ENCODE measurements around the gene TSPAN18.

TSPAN18 gene

DNA sequence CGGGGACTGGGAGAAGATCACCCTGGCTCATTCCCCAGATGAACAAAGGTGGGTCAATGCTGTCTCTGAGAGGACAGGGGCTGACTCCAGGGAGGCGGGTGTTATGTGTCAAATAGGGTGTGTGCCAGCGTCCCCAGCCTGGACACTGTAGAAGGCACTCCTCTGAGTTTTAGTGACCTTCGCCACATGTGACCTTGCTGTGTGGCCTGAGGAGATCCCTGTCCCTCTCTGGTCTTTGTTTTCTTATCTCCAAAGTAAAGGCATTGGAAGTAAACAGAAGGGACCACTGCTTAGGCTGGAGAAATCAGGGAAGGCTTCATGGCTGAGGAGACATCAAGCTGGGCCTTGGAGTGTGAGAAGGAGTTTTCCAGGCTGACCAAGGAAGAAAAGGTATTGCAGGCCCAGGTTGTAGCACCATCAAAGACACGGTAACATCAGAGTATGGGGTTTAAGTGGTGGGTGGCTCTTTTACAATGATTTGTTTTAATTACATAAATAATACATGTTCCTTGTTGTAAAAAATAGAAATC lies 149.5 kb downstream of the TSPAN18 start:
- DNase-seq, result no peak

DNA sequence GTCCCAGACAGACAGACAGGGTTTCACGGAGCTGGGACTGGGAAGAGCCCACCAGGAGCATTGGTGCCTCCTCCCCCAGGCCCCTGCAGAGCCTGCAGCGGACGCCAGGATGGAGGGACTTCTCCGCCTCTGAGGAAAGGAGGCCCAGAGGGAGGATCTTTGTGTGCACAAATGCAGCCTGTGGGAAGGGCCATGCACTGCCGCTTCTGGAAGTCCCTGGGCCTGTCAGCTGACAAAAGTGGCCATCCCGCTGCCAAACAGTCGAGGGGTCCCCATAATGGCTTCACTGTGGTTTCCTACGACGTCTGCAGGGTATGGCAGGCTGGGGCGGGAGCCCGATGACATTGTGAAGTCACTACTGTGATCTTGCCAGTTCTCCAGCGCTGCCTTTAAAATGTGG lies 150.1 kb downstream of the TSPAN18 start:
- DNase-seq, result no peak

DNA sequence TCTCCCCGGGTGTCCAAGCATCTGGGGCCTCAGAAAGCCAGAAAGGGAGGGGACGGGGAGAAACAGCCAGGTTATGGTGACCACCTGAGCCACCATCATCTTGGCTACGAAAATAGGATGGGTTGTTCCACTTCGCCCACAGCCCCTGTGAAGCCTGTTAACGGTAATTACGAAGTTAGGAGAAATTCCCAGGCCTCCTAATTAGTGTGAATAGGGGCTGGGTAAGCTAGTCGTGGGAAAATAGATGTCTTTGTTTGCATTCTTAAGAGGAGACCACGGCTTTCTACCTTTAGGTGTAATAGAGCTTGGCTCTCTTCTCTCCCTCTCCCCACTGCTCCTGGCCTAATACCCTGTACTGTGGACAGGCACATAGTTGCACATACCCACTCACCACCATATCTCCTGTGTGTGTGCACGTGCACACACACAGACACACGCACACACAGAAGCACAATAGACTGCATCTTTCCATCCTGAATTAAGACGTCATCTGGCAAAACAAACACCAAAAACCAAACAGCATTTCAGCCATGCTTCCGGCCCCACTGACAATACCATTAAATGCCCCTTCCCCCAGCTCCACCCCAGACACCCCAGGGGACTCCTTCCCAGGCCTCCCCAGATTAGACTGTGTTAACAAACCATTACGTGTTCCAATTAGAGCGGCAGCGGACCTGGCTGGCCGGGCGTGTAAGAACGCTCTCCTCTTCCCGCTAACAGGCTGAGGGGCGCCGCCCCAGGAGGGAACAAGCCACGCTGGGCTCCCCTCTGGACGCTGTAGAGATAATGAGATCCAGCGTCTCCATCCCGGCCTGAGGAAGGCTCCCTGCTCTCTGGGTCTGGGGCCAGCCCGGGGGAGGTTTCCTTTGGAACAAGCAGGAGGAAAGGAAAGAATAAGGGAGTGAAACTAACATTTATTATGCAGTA lies 151.1 kb downstream of the TSPAN18 start:
- no peak for DNase-seq

DNA sequence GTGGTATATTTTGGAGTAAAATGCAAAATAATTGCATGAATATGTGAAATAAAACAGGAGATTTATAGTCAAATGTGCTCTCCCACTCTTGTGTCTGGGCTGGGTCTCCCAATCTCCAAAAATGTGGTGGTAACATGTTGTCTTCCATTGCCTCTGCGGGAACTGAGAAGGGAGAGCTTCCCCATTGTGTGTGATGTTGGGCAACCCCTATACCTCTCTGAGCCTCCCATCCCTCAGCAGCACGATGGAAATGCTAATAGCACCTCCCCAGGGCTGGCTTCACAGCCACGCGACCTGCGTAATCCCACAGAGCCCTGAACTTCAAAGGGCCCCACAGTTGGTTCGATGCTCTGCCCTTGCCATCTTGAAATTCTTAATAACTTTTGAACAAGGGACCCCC lies 151.9 kb downstream of the TSPAN18 start:
- no peak for DNase-seq

DNA sequence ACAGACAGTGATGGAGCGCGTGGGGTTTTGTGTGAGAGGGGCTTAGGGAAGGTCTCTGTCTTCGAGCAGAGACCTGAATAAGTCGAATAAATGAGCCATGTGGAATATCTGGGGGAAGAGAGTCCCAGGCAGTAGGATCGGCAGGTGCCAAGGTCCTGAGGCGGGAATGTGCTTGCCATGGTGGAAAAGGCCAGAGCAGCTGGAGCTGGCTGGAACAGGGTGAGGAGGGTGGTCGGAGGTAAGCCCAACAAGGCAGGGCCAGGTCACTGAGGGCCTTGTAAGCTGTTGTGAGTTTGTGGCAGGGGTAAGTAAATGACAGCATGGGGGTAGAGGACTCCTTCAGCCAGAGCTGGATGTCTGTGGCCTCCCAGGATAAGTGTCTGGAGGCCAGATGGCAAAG lies 152.7 kb downstream of the TSPAN18 start:
- no peak for DNase-seq

DNA sequence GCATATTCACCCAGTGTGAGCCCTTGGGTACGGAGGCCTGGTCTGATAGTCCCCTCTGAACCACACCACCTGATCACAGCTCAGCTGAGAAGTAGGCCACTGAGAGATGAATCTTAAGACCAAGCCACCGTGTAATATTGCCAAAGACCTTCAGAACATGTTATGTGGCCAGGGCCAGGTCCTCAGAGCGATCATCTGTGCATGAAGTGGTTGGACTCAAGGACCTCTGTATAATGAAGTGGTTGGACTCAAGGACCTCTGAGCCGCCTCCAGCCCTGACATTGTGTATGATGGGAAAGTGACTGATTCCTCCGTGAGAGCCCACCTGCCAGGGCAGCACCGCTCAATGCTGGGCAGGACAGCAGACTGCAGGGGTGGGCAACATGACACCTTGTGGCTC lies 153.7 kb downstream of the TSPAN18 start:
- DNase-seq, result no peak

DNA sequence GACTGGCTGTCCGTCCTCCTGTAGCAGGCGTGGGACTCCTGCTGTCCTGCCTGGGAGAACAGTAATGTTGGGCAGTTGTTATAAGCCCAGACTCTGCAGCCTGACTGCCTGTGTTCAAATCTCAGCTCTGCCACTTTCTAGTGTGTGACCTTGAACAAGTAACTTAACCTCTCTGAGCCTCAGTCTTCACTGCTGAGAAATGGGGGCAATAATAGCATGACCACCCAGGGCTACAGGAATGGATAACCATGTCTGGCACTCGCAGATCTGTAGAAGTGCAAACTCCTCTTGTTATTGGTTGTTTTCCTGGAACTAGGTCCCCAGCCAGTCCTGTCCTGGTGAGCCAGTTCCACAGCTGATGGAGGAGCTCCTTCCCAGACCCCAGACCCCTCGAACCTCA lies 154.2 kb downstream of the TSPAN18 start:
- DNase-seq, result no peak

DNA sequence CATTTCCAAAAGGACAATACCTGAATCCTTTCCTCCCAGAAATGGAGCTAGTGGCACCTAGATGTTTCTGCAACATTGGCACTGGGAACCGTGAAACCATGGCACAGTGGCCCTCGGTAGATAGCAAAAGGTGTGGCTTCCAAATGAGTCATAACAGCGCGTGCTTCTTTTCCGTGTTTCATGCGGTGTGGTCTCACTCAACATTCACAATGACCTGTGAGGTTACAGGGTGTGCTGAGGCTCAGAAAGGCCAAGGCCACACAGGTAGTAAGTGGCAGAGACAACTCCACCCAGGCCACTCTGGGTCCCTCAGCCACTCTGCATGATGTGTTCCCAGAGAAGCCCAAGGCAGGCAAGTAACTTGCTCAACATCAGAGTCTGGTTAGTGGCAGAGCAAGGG lies 156.5 kb downstream of the TSPAN18 start:
- DNase-seq, result no peak

DNA sequence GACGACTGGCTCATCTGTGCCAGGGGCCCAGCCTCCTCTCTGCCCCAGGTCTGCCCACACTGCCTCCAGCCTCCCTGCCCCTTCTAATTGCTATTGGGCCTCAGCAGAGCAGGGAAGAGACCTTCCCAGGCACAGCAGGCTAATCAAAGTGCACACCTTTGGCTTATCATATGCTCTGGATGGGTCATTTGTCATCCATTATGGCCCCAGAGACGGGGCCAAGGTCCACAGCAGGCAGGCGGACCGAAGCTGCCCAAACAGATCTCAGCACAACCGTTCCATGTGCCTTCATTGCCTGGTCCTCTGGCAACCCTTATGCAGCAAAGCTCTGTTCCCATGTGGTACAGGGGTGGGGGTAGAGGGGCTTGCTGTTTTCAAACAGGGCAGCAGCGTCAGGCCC lies 157.3 kb downstream of the TSPAN18 start:
- DNase-seq, result no peak

DNA sequence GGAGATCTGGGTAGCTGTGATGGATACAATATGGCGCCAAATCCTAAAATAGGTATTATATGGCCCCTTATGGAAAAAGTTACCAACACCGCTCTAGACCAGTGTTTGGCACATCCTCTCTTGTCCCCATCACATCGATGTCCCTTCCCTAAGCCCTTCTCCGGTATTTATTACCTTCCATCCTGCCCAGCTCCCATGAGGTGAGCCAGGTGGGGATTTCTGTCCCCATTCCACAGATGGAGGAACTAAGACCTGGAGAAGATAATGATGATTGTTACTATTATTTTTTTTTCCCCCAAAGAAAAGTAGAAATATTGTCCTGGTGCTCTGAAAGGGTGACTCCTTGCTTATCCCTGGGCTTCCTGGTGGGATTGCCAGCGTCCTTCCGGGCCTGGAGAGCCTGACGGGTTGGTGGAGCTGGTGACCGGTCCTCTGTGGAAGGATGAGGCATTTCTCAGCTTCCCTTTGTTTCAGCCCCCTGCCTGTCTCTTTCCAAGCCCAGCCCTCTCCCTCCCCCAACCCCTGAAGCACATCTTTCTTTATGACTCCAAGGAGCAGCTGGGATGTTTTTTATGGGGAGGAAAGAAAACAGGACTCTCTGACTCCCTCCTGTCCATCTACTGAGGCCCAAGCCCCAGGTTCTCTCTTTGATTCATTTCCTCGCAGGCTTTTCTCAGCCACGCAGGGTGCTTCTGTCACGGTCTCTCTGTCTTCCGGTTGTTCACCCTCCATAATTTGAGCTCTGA lies 158.5 kb downstream of the TSPAN18 start:
- DNase-seq, result no peak

DNA sequence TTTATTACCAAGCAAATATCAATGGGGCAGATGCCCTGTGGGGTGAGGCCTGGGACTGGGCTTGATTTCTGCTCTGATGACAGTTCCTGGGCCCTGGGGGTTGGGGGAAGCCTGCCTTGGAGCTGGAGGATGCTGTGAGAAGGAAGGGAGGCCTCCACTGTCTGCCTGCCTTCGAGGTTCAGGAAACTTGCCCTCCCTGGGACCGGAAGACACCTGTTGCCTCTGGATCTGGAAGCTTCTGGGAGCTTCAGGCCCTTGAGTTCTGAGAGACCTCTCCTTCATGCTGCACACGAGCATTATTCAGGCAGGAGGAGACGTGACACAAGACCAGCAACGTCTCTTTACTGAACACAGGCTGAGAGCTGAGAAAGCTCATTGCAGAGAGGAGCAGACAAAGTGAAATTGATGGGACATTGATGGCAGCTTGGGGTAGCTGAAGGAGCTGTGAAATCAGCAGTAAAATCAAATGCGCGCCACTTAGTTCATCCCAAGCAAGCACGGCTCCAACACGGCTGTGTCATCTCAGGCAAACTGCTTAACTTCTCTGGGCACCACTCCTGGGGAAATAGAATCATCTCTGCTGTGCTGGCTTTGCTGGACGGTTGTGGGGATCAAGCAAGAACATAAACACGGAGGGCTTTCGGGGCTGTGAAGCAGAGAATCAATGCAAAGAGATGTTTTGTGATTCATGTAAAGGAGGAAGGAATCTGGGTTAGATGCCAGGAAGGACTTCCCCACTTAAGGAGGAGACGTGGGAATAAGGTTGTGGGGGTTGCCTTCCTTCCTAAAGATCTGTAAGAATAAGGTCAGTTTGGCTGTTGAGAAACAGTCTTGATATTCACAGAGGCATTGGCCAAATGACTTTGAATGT lies 159.4 kb downstream of the TSPAN18 start:
- no peak for DNase-seq

DNA sequence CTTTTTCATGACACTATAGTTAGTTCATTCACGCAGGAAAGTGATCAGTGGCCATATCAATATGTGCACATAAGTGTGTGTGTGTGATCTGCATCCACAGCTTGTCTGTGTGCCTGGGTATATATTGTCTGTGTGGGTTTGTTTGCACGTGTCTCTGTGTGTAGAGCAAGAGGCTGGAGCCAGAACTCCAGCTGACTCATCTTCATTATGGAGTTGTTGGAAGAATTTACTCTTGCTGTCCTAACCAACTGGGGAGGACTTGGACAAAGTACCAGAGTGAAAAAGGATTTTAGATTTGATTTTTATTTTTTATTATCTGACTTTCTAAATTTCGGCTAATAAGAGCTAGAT lies 160.0 kb downstream of the TSPAN18 start:
- no peak for DNase-seq

DNA sequence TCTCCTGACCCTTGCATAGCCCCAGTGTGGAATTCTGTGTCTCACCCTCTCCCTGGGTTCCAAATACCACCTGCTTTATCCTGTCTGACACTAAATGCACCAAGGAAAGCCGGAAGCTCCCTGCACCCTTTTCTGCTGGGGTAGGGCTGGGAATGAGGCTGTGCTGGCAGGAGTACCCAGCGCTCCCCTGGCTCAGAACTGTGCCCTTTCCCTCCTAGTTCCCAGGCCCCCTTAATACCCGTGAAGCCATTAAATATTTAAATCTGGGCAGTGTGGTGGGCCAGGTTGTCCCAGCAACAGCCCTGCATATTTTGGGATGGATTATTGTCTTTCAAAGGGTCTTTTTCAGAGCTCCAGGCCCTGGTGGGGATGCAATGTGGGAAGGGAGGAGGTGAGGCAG lies 160.9 kb downstream of the TSPAN18 start:
- no peak for DNase-seq

DNA sequence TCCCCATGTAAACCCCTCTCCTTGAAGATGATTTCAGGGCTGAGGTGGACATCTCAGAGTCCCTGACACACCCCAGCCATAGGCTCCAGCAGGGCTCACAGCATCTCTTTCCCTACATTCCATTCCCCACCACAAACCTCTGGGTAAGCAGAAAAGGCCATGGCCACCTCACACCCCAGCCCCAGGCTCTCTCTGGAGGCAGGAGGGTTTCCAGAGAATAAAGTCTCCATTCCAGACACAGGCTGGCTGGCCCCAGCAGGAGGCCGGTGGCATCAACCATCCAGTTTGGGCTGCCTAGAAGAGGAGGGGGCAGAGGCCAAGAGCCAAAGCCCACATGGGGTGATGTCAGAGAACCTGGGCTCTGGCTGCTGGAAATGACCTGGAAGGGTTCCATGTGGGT lies 162.5 kb downstream of the TSPAN18 start:
- no peak for DNase-seq

DNA sequence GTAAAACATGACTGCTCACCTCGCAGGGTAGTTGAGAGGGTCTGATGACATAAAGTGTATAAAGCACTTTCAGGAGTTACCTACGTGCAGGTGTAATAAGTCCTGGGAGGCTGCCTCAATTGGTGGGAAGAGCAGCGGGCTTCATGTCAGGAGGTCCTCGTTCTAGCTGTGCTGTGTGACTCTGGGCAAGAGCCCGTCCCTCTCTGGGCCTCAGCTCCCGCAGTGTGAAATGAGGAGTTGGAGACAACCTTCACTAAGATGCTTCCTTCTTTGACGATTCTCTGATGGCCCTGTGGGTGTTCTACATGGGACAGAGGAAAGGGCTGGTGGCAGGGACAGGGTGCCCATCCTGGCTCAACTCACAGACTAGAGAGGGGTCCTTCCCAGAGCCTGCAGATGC lies 166.1 kb downstream of the TSPAN18 start:
- DNase-seq, result no peak

DNA sequence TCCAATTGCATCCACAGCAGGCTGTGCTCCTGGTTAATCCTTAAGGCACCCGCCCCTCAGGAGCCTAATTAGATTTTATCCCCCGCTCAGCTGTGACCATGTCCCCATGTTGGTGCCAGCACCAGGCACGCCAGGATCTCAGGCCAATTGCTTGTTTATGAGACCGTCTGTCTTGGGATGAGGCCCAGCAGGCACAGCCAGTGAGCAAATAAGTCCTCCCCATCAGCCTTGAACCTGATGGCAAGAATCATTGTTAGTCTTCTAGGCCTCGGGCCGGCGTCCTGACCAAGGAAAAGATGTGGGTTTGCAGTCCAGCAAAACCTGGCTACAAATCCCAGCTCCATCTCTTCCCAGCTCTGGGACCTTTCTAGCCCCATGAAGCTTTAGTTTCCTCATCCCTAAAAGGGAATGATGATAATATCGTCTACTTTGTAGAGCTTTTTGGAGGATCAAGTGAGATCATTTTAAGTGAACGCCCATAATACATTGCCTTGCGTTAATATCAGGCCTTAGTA lies 166.6 kb downstream of the TSPAN18 start:
- DNase-seq, result no peak

DNA sequence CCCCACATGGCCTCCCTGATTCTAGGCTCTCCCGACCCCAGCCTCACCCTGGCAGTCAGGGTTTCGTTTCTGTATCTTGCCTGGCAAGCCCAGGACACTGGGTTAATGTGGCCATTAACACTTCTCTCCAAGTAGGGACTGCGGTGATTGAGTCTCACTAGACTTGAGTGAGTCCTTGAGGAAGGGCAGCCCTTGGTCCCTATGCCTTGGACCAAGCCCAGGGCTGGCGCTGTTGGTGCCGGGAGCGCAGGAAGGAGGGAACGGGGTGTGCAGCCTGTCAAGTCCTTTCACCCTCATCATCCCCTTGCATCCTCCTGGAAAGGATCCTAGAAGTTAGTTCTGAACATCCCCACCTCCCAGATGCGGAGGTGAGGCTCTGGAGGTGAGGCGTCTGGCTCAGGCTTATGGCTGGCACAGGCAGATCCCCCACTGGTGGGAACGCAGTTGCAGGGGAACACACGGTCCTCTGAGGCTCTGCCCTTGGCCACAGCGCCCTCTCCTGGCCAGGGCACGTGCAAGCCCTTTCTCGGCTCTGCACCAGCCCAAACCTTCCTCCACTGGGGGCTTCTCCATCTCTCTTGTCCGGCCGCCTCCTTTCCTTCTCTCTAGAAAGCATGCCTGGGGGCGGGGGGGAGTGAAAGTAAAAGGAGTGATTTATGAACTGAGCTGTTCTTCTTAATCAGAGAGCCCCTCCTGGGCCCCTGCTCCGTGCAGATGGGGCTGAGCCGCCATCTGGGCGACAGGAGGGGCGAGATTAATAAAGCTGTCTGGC lies 167.3 kb downstream of the TSPAN18 start:
- peak; percentile 79 for DNase-seq

DNA sequence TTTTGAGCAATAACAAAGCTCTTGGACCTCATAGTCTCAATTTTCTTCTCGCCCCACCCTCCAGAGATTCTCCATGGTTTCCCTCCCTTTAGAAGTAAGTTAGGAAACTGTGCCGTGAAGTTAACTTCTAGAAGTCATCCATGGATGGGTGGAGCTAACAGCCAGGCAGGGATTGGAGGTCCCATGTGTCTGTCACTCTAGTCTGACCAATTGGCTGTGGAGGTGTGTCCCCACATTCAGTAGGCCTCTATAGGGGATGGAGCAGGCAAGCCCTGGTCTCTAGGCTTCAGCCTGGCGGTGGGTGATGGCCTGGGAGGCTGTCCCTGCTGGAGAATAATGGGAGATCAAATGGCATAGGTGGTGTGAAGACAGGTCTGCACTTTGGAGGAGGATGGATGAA lies 173.2 kb downstream of the TSPAN18 start:
- peak; percentile 61 for DNase-seq

DNA sequence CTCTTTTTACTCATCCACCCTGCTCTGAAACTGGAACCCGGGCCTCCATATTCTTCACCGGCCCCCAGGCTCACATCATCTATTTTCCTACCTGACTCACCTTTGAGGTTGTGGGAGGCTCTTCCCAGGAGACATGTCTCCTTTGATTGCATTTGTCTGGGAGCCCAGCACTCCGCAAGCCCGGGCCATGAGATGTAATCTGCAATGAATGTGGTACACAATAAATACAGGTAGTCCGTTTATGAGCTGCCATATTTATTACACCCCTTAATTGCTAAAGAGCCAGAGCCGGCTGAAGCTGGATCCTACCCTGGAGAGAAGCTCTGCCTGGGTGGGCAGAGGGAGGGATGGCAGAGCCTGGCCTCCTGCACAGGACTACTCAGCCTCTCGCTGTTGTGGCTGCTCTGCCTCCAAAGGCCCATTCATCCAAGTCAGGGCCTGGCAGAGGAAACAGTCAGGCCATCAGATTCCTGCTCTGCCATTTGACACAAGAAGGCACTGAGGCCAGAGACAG lies 174.4 kb downstream of the TSPAN18 start:
- no peak for DNase-seq

DNA sequence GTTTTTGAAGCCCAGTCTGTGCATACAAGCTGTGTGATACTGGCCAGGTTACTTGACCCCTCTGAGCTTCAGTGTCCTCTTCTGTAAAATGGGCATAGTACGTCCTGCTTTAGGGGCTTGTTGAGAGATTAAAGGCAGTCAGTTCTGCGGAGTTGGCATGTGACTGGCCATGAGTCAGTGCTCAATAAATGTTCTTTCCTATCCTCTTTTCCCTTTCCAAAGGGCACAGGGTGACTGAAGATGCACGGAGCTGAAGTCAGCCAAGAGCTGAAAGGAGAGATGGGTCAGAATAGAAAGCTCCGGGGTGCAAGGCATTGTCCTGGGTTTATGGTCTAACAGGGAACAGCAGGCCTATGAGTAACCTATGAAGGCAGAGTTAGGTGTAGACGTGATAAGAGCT lies 175.0 kb downstream of the TSPAN18 start:
- no peak for DNase-seq

DNA sequence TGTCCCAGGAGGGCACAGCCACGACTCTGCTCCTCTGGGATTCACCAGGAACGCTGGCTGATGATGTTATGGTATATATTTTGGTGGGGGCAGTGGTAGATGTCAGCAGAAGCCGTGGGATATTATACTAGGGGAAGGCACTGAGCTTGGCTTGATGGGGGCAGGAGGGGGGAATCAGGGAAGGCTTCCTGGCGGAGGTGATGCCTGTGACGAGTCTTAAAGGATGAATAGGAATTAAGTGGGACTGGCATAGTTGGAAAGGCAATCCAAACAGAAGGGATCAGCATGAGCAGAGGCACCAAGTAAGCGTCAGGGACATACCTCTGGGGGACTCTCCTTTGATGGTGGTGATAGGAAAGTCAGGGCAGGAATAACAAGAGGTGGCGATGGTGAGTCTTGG lies 176.3 kb downstream of the TSPAN18 start:
- DNase-seq, result no peak

DNA sequence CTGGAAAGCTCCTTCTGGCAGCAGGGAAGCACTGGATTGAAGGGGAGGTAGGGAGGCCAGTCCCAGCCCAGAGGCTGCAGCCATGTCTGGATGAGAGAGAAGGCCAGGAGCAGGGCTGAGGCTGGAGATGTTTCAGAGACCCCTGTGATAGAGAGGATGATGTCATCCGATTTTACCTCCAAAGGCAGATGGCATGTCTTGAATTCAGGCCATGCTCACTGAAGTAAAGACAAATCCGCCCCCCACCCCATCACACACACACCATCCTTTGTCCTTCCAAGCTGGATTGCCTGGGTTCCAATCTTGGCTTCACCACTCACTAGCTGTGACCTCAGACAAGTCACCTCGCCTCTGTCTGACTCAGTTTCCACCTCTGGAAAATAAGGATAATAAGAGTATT lies 176.8 kb downstream of the TSPAN18 start:
- DNase-seq, result no peak
